OCI-LY1 (cell line): ENCODE results near the gene QPCT.

Experiments used
- CTCF ChIP-seq: fragments of 200-600 bp; sonication (generic), shearing (Covaris generic); IDR thresholded peaks from 2 replicates; pipeline ENCODE4 v1.5.1; 2017; ENCODE audit warnings: mild to moderate bottlenecking, antibody characterized with exemption, low read length, moderate library complexity, mixed read lengths
- EZH2 ChIP-seq: fragments of 200-600 bp; sonication (generic), shearing (Covaris generic); IDR thresholded peaks from 2 replicates; pipeline ENCODE4 v1.8.0; 2017; ENCODE audit warnings: borderline replicate concordance, mixed run types, mild to moderate bottlenecking, antibody characterized with exemption, low read length, moderate library complexity, mixed read lengths

GRCh38 chr2:37342591-37343220 is 1.7 kb upstream of the QPCT start:
- TF ChIP-seq CTCF (no peak), EZH2 (no peak)
